SK-MEL-5 (cell line): ENCODE results near the gene MIDN. TPM values are rescaled to one million over a fixed set of nuclear protein-coding genes. Genes with fewer than 3 reads are reported as not detected.

Experiments used
- DNase-seq: peaks from one replicate; pipeline ENCODE4 v3.0.0-alpha.2; 2016; ENCODE audit warnings: low read depth, low spot score
- in situ Hi-C: cut with HindIII; loops from 2 replicates; pipeline ENCODE4 v1.10.0; 2016; ENCODE audit warnings: low sequenced_read_pairs, high pct_unique_total_duplicates, low pct_unique_long_range_greater_than_20kb
- total RNA-seq: library from RNA; depleted of rRNA; stranded (reverse); fragments of >200 nt; shearing (Covaris generic); gene quantifications from 2 replicates; pipeline ENCODE4 v1.2.3, GENCODE V29; 2014

Gene MIDN
- total RNA-seq, 1 experiment from 2014 or later, result 4.6 TPM

DNA sequence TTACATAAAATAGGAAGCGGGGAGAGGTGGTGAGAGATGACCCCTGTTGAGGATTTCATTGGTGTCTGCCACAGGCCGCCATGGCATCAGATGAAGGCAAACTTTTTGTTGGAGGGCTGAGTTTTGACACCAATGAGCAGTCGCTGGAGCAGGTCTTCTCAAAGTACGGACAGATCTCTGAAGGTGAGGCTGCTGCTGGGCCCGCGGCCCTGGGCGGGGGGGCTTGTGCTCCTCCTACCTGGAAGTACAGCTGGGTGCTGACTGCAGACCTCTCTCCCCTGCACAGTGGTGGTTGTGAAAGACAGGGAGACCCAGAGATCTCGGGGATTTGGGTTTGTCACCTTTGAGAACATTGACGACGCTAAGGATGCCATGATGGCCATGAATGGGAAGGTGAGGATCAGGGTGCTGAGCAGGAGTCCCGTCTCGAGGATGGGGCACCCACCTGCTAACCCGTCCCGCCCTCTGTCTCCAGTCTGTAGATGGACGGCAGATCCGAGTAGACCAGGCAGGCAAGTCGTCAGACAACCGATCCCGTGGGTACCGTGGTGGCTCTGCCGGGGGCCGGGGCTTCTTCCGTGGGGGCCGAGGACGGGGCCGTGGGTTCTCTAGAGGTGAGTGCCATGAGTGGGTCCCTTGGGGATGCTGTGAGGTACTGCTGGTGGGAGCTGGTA lies 22.6 kb downstream of the MIDN start:
- no peak for DNase-seq
- in situ Hi-C loops, result no loop called here

DNA sequence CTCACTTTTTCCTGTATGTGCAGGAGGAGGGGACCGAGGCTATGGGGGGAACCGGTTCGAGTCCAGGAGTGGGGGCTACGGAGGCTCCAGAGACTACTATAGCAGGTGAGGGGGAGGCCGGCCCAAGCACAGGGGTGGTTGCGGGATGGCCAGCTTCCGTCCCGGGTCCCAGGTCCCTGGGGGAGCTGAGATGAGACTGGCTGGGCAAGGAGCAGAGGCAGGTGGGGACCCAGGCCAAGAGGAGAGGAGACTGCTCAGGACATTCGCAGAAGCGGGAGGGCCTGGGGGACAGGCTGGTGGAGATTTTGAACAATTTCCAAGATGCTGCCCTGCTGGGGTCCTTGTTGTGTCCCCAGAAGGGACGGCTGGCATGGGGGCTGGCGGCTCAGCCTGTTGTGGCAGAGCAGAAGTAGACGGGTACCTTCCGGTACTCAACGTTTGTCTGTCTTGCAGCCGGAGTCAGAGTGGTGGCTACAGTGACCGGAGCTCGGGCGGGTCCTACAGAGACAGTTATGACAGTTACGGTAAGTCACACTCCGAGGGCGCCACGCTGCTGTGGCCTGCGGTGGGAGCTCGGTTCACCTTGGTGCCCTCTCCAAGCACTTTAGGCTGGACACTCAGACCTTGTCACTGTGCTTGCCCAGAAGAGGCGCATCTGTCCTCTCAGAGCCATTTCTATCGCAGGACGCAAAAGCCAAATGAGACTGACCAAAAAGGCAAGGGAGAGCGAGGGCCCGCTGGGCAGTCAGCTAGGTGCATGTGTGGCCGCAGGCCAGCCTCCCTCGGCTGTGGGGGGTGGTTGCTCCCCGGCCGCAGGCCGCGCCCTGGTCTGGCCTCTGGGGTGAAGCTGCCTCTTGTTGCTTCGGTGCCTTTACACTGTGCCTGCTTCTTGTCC lies 23.4 kb downstream of the MIDN start:
- in situ Hi-C loops, result no loop called here
- DNase-seq, result no peak

DNA sequence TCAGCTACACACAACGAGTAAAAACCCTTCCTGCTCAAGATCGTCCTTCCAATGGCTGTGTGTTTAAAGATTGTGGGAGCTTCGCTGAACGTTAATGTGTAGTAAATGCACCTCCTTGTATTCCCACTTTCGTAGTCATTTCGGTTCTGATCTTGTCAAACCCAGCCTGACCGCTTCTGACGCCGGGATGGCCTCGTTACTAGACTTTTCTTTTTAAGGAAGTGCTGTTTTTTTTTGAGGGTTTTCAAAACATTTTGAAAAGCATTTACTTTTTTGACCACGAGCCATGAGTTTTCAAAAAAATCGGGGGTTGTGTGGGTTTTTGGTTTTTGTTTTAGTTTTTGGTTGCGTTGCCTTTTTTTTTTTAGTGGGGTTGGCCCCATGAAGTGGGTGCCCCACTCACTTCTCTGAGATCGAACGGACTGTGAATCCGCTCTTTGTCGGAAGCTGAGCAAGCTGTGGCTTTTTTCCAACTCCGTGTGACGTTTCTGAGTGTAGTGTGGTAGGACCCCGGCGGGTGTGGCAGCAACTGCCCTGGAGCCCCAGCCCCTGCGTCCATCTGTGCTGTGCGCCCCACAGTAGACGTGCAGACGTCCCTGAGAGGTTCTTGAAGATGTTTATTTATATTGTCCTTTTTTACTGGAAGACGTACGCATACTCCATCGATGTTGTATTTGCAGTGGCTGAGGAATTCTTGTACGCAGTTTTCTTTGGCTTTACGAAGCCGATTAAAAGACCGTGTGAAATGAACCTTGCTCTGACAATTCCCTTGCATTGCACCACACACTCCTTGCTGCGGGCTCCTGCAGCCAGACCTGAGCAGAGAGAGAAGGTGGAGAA lies 24.3 kb downstream of the MIDN start:
- DNase-seq, result no peak
- in situ Hi-C loops, result no loop called here

DNA sequence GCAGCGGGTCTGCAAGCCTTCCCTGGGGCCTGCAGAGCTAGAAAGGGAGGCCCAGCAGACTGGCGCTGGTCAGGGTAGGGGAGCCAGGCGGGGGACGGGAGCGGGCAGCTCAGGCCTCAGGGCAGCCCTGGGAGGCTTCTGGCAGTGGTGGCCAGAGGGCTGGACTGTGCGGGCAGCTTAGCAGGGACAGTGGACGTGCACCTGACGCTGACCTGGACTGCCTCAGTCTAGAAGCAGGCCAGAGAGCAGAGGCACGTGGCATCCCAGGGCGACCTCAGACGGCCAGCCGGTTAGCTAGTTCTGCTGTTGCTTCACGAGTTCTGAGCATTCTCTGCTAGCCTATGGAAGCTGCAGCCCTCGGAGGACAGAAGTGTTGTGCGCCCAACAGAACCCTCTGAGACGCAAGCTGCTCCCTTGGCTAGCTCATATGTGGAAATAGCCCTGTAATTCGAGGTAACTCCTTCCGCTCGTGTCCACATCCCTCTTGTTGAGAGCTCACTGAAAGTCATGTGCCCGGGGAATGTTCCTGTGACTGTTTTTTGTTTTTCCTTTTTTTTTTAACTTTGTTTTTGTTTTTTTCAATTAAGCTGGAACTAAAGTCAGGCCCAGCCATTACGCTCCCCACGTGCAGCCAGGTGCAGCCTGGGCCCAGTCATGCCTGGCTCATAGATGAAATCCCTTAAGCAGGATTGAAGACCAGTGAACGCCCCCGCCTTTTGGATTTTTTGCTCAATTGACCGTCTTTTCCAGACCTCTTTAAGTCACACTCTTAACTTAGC lies 25.1 kb downstream of the MIDN start:
- no peak for DNase-seq
- in situ Hi-C loops, result no loop called here

DNA sequence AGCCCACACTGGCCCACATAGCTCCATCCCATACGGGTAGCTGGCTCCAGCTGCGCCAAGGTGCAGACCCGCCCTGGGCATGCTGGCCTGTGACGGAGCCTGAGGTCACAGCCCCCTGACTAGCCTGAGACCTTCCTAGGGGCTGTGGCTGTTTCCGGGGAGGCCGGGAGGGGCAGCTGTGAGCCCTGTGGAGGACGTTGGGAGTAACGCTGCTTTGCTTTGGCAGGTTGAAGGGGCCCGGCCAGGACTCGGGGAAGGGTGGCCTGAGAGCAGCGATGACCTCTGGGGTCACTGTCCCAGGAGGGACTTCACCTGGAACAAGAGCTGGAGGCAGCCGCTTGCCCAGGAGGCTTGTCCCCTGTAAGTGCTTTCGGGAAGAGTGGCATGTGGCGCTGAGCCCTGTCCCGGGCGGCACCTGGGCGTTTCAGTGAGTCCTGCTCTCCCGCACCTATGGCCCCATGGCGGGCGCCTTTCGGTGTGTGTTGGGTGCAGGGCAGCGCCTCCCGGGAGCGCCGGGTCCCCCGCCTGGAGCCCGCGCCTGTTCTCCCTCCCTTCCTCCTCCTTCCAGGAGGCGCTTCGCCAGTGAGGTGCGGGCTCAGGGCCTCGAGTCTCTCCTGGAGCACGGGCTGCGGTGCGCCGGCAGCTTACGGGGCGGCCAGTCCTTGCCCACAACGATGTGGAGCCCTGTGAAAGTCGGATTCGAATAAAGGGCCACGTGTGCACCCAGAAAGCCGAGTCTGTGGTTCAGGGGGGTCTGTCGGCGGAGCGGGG lies 25.9 kb downstream of the MIDN start:
- DNase-seq, result no peak
- in situ Hi-C loops, result no loop called here

DNA sequence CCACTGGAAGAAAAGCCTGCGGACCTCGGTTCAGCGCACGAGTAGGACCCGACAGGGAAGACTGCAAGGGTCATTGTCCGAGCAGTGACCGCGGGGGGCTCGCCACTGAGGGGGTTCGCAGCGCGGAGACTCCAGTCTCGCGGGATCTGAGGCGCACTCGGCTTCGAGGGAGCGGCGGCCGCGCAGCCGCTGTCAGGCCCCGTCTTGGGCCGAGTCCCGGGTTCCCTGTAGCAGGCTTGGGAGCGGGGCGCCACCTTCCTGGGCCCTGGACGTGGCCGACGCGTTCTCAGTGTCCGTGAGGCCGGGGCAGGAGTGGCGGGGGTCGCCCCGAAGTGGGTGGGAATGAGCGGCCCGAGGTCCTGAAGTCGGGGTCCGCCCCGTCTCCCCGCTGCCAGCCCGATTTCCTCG lies 26.5 kb downstream of the MIDN start:
- DNase-seq, result no peak
- in situ Hi-C loops, result no loop called here

DNA sequence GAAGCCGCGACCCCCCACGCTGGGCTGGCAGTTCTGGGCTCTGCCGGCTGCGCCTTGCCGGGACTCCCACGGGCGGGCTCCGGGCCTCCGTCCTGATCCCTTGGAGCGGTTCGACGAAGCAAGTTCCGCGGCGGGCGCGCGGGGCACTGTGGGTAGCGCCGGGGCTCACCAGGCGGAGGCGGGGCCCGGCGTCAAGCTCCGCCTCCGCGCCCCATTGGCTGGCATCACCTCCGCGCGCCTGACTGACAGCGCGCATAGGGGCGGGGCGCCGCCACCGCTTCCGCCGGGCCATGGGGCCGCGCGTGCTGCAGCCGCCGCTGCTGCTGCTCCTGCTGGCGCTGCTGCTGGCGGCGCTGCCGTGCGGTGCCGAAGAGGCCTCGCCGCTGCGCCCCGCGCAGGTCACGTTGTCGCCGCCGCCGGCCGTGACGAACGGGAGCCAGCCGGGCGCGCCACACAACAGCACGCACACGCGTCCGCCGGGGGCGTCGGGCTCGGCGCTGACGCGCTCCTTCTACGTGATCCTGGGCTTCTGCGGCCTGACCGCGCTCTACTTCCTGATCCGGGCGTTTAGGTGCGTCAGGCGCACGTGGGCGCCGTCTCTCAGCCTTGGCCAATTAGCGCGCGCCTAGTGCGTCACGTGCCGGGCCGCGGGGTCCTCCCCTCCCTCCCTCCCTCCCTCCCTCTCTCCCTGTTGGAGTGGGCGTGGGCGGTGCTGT lies 27.0 kb downstream of the MIDN start, which contains the start of gene FAM174C:
TSS of gene FAM174C (plus strand) at position 271 of the 716 bp plus-strand sequence. CDS start at position 291, 20 bp downstream.
- in situ Hi-C loops, result no loop called here
- DNase-seq, result peak; percentile 95

DNA sequence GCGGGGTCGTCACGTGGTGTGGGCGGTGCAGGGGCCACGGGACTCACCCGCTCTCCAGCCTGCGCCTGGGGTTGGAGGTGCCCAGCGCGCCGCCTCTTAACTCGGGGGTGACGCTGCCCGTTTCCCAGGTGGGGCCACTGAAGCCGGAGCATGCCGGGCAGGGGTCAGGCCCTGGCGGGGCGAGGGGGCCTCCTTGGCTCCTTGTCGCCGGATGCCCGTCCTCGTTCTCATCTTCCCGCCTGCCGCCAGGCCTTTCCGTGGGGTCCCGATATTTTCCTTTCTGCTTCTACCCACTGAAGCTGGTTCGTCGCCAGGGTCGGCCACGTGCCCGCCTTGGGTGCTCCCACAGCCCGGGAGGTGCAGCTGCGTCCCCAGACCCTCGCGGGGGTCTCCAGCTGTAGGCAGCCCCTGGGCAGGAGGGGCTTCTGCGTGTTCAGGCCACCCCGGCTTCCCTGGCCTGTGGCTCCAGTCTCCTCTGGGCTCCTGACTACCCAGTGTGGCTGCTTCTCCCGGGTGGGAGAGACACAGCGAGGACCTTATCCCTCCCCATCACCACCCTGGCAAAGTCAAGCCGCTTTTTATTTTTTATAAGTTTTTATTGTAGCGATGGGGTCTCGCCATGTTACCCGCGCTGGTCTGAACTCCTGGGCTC lies 27.7 kb downstream of the MIDN start:
- DNase-seq, result no peak
- in situ Hi-C loops, result no loop called here

DNA sequence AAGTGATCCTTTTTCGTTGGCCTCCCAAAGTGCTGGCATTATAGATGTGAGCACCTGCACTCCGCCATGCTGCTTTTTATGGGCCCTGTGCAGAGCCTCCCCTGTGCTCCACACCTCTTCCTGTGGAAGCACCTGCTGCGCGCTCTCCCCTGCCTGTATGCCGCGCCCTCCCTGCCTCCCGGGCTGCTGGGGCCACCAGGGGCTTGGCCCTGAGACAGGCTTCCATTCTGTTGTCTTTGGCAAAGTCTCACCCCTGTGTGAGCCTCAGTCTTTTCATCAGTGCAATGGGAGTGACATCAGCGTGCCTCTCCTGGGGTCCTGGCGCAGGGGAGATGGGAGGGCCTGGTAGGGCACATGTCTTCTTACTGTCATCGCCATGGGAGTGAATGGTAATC lies 28.2 kb downstream of the MIDN start:
- no peak for DNase-seq
- in situ Hi-C loops, result no loop called here

DNA sequence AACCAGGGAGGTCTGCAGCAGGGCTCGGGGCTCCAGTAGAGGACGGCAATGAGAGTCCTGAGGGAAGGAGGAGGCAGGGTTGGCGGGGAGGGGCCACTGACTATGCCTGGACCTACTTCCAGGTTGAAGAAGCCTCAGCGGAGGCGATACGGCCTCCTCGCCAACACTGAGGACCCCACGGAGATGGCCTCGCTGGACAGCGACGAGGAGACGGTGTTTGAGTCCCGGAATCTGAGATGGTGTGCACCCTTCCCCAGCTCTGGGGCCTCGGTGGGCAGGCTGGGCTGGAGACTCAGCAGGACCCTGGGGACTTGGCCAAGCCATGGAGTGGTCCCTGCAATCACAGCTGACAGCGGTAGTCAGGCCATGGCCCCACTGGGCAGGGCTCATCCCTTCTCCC lies 28.7 kb downstream of the MIDN start:
- no peak for DNase-seq
- in situ Hi-C loops, result no loop called here

DNA sequence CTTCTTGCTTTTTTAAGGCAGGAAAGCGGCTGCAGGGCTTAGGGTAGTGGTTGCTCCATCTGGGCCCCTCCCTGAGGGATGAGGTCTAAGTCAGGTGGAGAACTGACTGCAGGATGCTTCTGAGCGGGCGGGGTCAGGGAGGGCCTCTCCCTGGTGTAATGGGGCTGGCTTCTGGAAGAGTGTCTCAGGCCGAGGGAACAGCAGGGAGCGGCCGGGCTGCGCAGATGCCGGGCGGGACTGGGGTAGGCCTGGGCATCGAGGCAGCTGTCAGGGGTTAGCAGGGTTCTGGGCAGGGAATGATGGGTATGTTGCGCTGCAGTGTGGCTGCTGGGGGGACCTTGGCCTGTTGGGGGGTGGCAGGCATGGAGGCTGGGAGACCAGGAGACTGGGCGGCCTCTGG lies 29.7 kb downstream of the MIDN start:
- no peak for DNase-seq
- in situ Hi-C loops, result no loop called here

DNA sequence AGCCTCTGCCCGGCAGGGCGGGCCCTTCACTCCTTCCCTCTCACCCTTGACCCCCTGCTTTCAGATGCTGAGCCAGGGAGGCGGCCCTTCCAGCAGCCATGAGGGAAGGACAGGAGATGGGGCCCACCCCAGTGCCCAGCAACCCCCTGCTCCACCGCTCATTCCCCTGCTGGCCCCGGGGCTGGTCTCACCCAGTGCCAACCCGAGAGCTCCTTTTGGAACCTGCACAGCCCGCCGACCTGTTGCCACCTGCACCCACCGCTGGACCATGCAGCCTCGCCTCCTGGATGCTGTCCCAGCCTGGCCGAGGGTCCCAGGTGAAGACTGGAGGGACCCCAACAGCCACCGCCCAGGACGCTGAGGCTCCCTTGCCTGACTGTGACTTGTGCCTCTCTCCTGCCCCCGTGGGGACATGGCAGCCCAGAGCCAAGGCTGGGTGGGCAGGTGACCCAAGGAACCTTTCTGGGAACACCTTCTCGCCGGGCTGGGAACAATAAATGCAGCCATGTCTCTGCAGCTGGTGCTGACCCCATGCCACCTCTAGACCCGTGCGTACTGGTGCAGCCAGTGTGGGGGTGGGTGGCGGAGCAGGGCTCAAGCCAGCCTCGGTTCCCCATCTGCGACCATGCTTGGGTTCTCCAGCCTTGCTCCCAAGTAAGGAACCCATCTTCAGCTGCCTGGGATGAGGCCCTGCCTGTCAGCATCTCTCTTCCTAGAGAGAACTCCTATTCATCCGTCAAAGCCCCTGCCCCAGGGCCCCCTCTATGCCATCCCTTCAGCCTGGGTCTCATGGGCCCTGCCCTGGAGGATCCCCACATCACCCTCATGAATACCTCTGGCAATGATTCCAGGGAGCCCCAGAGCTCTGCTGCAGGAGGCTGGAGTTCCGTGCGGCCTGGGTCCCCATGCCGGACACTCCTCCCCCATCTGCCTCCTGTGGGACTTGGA lies 30.6 kb downstream of the MIDN start:
- DNase-seq, result no peak
- in situ Hi-C loops, result no loop called here

DNA sequence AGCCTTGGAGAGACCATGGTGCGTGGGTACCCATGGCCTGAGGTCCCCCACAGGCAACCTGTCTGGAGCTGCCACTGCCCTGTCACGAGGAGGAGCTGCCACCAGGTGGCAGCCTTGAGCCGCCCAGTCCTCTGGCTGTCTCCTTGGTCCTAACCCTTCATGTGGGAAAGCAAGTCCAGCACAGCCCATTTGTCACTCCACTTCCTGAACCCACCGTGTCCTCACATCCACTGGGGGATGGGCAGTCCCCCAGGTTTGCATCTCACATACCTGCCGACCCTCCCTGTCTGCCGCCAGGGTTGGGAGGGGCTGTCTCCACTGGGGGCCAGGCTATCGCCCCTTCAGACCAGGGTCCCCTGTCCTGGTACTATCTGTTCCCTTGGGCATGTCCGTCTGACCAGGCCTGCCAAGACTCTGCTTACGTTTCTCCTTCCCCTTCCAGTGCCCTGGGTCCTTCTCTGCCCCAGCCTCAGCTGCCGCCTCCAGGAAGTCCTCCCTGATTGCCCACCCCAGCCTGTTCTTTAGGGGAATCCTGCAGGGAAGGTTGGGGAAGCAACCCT lies 31.5 kb downstream of the MIDN start:
- in situ Hi-C loops, result no loop called here
- peak; percentile 77 for DNase-seq
